ENCODE results near the gene HMGN3.

The HMGN3 gene

GRCh38 chr6:79184086-79184485, 50.4 kb downstream of the HMGN3 start:
- no peaks in the 10 kb centered on the region for H4K20me1 ChIP-seq (ENCODE audit: insufficient read depth, low read length)
- H2AFZ ChIP-seq (ENCODE audit: low read length), result no peak overlapping the region
- no peaks in the 10 kb centered on the region; the same call in 1 of the 2 replicates for H3K27me3 ChIP-seq (ENCODE audit: insufficient read depth, low read length)
- H3K36me3 ChIP-seq (ENCODE audit: insufficient read depth, low read length), result no peaks in the 10 kb centered on the region
- no peaks in the 10 kb centered on the region for H3K9me3 ChIP-seq (ENCODE audit: low read length)
- no peak overlapping the region for H3K27ac ChIP-seq (ENCODE audit: low read depth, low read length, poor library complexity, severe bottlenecking)
- no peak for TF ChIP-seq EZH2 (IDR thresholded peaks at IDR 0.05; ENCODE audit: borderline replicate concordance, low read length)
- TF ChIP-seq, protein P1, sequence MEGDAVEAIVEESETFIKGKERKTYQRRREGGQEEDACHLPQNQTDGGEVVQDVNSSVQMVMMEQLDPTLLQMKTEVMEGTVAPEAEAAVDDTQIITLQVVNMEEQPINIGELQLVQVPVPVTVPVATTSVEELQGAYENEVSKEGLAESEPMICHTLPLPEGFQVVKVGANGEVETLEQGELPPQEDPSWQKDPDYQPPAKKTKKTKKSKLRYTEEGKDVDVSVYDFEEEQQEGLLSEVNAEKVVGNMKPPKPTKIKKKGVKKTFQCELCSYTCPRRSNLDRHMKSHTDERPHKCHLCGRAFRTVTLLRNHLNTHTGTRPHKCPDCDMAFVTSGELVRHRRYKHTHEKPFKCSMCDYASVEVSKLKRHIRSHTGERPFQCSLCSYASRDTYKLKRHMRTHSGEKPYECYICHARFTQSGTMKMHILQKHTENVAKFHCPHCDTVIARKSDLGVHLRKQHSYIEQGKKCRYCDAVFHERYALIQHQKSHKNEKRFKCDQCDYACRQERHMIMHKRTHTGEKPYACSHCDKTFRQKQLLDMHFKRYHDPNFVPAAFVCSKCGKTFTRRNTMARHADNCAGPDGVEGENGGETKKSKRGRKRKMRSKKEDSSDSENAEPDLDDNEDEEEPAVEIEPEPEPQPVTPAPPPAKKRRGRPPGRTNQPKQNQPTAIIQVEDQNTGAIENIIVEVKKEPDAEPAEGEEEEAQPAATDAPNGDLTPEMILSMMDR (IDR thresholded peaks at IDR 0.05; ENCODE audit: low read length), result no peak
- no peaks in the 10 kb centered on the region for H3F3A ChIP-seq (ENCODE audit: insufficient read depth, low read length)
- no peak overlapping the region for H3K4me3 ChIP-seq (ENCODE audit: low read depth, low read length, poor library complexity, severe bottlenecking)
- no peaks in the 10 kb centered on the region for H3K9me2 ChIP-seq (ENCODE audit: low read depth, low read length)
- no peak overlapping the region for H3K9ac ChIP-seq (ENCODE audit: low read length)
- no peaks in the 10 kb centered on the region for H3K79me2 ChIP-seq (ENCODE audit: insufficient read depth, low read length)
- no peak overlapping the region for H3K4me2 ChIP-seq (ENCODE audit: low read length)
- no peaks in the 10 kb centered on the region for H3K4me1 ChIP-seq (ENCODE audit: insufficient read depth, low read length, severe bottlenecking)

DNA sequence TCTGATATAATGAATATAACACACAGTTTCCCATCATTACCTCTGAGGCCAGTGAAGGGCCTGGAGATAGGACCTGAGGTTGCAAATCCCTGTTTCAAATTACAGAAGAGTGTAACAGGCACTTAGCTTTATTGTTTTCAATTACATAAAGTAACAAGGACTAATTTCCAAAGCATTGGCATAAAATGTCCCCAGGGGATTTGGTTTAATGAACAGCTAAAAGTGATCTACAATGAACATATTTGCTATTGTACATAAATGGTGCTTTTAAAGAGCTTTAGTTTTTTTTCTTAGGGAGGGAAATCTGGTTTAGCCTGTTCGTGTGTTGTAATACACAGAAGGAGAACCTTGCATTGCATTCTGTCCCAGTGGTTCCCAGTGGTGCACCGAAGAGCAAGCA, 54.4 kb downstream of the HMGN3 start:
- Histone ChIP-seq H3K36me3 (ENCODE audit: insufficient read depth, low read length) (no peaks in the 10 kb centered on the region), H3K9ac (ENCODE audit: low read length) (no peak overlapping the region)
- TF ChIP-seq EZH2 (IDR thresholded peaks at IDR 0.05; ENCODE audit: borderline replicate concordance, low read length), result no peak
- TF ChIP-seq, protein P1 (IDR thresholded peaks at IDR 0.05; ENCODE audit: low read length), result no peak

DNA sequence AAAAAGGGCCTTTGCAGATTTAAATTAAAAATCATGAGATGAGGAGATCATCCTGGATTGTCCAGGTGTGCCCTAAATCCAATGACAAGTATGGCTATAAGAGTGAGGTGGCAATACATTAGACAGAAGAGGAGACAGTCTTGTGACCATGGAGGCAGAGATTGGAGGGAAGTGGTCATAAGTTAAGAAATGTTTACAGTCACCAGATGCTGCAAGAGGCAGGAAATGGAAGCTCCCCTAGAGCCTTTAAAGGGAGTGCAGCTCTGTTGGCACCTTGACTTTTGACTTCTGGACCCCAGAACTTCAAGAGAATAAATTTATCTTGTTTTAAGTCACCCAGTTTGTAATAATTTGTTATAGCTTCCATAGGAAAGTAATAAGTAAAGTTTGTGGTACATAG, 61.1 kb downstream of the HMGN3 start:
- H3K9ac ChIP-seq (ENCODE audit: low read length), result no peak overlapping the region
- H3F3A ChIP-seq (ENCODE audit: insufficient read depth, low read length), result no peaks in the 10 kb centered on the region
- no peaks in the 10 kb centered on the region for H3K27me3 ChIP-seq (ENCODE audit: insufficient read depth, low read length)
- TF ChIP-seq, protein P1 (IDR thresholded peaks at IDR 0.05; ENCODE audit: low read length), result no peak
- TF ChIP-seq EZH2 (IDR thresholded peaks at IDR 0.05; ENCODE audit: borderline replicate concordance, low read length), result no peak
- H3K9me2 ChIP-seq (ENCODE audit: low read depth, low read length), result no peaks in the 10 kb centered on the region
- H3K4me1 ChIP-seq (ENCODE audit: insufficient read depth, low read length, severe bottlenecking), result no peaks in the 10 kb centered on the region
- H3K27ac ChIP-seq (ENCODE audit: low read depth, low read length, poor library complexity, severe bottlenecking), result no peak overlapping the region
- H3K79me2 ChIP-seq (ENCODE audit: insufficient read depth, low read length), result no peaks in the 10 kb centered on the region
- no peak overlapping the region for H2AFZ ChIP-seq (ENCODE audit: low read length)
- H3K36me3 ChIP-seq (ENCODE audit: insufficient read depth, low read length), result no peaks in the 10 kb centered on the region
- H3K9me3 ChIP-seq (ENCODE audit: low read length), result no peaks in the 10 kb centered on the region
- no peak overlapping the region for H3K4me3 ChIP-seq (ENCODE audit: low read depth, low read length, poor library complexity, severe bottlenecking)
- H3K4me2 ChIP-seq (ENCODE audit: low read length), result no peak overlapping the region
- no peaks in the 10 kb centered on the region for H4K20me1 ChIP-seq (ENCODE audit: insufficient read depth, low read length)

More for the DNA sequence above, 54.4 kb downstream of the HMGN3 start:
- Histone ChIP-seq H3K9me3 (ENCODE audit: low read length) (no peaks in the 10 kb centered on the region), H3K4me2 (ENCODE audit: low read length) (no peak overlapping the region), H3K9me2 (ENCODE audit: low read depth, low read length) (no peaks in the 10 kb centered on the region), H3K27ac (ENCODE audit: low read depth, low read length, poor library complexity, severe bottlenecking) (no peak overlapping the region), H3K4me1 (ENCODE audit: insufficient read depth, low read length, severe bottlenecking) (no peaks in the 10 kb centered on the region), H4K20me1 (ENCODE audit: insufficient read depth, low read length) (no peaks in the 10 kb centered on the region), H3K27me3 (ENCODE audit: insufficient read depth, low read length) (no peaks in the 10 kb centered on the region; the same call in 1 of the 2 replicates), H2AFZ (ENCODE audit: low read length) (no peak overlapping the region), H3K4me3 (ENCODE audit: low read depth, low read length, poor library complexity, severe bottlenecking) (no peak overlapping the region), H3F3A (ENCODE audit: insufficient read depth, low read length) (no peaks in the 10 kb centered on the region), H3K79me2 (ENCODE audit: insufficient read depth, low read length) (no peaks in the 10 kb centered on the region)
